Mesothelial cell of epicardium (in vitro differentiated cells): ENCODE data around the gene CACNA1H. TPM values are rescaled to one million over a fixed set of nuclear protein-coding genes. Genes with fewer than 3 reads are reported as not detected.

Source experiments
- DNase-seq, 2 experiments: peaks; one replicate each; pipeline ENCODE4 v3.0.0; 2021; ENCODE audit warnings: low spot score in 2 of 2; ENCODE audit not compliant: unreplicated experiment in 2 of 2
- H3K27ac Mint-ChIP-seq: 2 replicates; pipeline ENCODE4 v1.8.0; 2021; ENCODE audit warnings: mixed read lengths
- H3K27me3 Mint-ChIP-seq: 2 replicates; pipeline ENCODE4 v1.8.0; 2021; ENCODE audit warnings: low read depth, mixed read lengths
- H3K36me3 Mint-ChIP-seq: 2 replicates; pipeline ENCODE4 v1.8.0; 2021; ENCODE audit warnings: mixed read lengths
- H3K4me1 Mint-ChIP-seq: 2 replicates; pipeline ENCODE4 v1.8.0; 2021; ENCODE audit warnings: mixed read lengths
- H3K4me3 Mint-ChIP-seq: 2 replicates; pipeline ENCODE4 v1.8.0; 2021; ENCODE audit warnings: mild to moderate bottlenecking, moderate library complexity, mixed read lengths
- H3K9me3 Mint-ChIP-seq: 2 replicates; pipeline ENCODE4 v1.8.0; 2021; ENCODE audit warnings: mixed read lengths
- total RNA-seq: library from RNA; stranded (reverse); gene quantifications from 3 replicates; pipeline ENCODE4 v1.2.1, GENCODE V29; 2021
- TF ChIP-seq, protein P1 (sequence below): fragments of 200-600 bp; sonication (generic); IDR thresholded peaks from one replicate; pipeline ENCODE4 v1.5.0; 2021; ENCODE audit warnings: antibody characterized with exemption; ENCODE audit not compliant: unreplicated experiment

CACNA1H gene
- total RNA-seq, 1 donor from 2014 or later, result 41.8 TPM

DNA sequence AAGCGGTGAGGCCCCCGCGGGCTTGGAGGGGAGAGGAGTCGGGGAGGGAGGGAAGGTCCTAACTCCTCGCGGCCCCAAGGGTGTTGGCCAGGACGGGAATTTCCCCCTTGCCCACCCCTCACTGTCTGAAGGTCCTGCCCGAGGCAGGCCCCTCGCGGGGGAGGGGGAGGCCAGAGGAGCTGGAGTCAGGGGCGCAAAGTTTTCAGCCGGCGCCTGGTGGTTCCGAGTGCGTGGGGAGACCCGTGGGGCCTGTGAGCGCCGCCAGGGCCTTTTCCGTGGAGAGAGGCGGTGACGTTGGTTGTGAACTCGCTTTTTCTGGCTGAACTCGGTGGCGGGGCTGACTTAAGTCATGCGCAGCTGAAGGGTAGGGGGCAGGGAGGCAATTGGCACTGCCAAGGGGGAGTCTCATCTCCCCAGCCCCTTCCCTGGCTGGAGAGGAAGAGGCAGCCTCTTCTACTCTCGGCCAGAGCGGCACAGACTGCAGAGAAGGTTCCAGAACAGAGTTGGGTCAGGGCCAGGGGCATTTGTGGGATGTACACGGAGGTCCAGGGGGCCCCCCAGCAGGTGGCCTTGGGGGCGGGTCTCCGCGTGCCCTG, 1.5 kb downstream of the CACNA1H start:
- Mint-ChIP-seq H3K9me3 (no peaks in the 10 kb centered on the region), H3K36me3 (no peaks in the 10 kb centered on the region), H3K27me3 (peaks cover 32% of the 10 kb centered on the region), H3K4me1 (peaks cover 18% of the 10 kb centered on the region), H3K4me3 (peak overlapping the region; percentile 60), H3K27ac (peak overlapping the region; percentile 47)
- no peak for DNase-seq
- TF ChIP-seq, protein P1, sequence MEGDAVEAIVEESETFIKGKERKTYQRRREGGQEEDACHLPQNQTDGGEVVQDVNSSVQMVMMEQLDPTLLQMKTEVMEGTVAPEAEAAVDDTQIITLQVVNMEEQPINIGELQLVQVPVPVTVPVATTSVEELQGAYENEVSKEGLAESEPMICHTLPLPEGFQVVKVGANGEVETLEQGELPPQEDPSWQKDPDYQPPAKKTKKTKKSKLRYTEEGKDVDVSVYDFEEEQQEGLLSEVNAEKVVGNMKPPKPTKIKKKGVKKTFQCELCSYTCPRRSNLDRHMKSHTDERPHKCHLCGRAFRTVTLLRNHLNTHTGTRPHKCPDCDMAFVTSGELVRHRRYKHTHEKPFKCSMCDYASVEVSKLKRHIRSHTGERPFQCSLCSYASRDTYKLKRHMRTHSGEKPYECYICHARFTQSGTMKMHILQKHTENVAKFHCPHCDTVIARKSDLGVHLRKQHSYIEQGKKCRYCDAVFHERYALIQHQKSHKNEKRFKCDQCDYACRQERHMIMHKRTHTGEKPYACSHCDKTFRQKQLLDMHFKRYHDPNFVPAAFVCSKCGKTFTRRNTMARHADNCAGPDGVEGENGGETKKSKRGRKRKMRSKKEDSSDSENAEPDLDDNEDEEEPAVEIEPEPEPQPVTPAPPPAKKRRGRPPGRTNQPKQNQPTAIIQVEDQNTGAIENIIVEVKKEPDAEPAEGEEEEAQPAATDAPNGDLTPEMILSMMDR, result no peak

DNA sequence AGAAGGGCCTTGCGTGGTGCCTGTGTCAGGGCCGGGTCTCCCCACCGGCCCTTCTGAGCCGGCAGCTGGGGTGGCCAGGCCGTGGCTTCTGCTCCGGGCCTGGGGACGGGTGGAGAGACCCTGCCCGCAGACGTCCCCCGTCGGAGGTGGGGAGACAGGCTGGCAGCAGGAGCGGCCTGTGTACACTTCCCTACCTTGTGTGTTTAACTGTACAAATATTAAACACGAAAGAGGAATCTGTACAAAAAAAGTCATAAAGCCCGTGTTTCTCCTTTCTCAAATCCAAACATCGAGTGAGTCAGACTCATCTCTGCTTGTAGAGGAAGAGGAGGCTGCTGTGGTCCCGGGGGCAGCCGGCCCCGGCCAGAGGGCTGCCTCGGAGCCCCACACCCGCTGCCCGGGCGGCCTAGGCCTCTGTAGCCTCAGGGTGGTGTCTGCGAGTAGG, 2.0 kb downstream of the CACNA1H start:
- Mint-ChIP-seq H3K36me3 (no peaks in the 10 kb centered on the region), H3K27me3 (peaks cover 30% of the 10 kb centered on the region), H3K27ac (no peak overlapping the region), H3K9me3 (no peaks in the 10 kb centered on the region), H3K4me3 (peak overlapping the region; percentile 44), H3K4me1 (peaks cover 23% of the 10 kb centered on the region)
- TF ChIP-seq, protein P1, result no peak
- no peak for DNase-seq

DNA sequence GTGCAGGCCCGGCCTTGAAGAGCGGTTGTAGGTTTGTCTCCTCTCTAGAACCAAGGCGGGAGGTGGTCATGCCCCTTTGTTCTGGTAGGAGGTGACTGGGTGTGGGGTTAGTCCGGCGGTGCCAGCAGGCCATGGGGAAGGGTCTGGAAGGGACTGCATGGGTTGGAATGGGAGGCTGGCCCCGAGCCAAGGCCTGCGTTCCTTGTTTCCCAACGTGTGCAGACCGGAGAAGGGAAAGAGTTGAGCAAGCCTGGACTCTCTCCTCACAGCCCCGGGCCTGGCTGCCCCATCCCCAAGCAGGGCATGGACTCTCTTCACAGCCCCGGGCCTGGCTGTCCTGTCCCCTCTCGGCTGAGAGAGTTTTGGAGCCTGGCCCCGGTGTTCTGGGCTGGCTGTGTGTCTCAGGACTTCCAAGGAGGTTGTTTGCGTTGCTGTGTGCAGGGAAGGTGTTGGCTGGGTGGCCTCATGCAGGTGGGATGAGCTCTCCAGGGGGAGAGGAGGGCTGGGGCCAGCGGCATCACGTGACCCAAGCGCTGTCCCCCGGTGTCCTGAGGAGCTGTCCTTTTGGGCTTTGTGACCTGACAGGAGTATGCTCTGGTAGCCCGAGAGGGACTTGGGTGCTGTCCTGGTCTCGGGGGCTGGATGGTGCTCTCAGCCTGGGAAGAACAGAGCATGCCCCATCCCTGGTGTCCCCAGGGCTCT, 2.6 kb downstream of the CACNA1H start:
- H3K27ac Mint-ChIP-seq, result peak overlapping the region; percentile 30
- peak overlapping the region; percentile 44 for H3K4me3 Mint-ChIP-seq
- H3K4me1 Mint-ChIP-seq, result peaks cover 28% of the 10 kb centered on the region

DNA sequence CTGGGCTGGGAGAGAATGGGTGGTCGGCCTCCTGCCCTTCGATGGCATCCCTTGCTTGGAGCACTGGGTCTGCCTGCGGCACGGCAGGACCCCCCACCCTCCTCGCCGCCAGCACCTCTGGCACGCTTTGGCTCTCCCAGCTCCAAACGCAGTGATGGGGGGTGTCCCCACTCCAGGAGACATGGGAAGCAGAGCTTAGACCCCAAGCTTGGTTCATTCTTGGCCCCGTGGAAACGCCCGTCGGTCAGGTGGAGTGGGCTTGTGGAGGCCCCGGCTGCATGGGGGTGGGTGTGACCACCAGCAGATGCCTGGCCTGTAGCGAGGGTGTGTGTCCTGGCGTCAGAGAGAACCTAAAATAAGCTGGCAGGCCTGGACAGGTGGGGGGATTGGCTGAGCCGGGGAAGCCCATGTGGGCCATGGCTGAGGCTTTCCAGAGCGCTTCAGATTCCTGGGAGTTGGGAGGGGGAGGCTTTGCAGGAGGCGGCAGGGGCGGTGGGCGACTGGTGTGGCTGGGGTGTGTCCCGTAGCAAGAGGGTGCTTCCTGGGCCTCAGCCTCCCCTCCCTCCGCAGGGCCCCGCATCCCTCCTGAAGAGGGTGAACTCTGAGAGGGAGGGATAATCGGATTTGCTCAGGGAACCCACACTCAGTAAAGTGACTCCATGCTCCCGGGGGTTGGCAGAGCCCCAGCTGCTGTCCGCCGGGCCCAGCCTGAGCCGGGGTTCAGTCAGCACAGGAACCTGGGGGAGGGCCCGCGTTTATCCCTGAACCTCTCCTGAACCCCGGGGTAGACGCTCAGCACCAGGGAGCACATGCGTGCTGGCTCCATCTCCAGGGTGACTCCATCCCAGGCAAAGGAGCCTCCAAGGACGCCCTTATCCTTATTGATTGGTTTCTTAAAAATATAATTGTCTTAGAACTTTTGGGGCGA, 3.4 kb downstream of the CACNA1H start:
- H3K9me3 Mint-ChIP-seq, result no peaks in the 10 kb centered on the region
- H3K27ac Mint-ChIP-seq, result no peak overlapping the region
- H3K27me3 Mint-ChIP-seq, result peaks cover 24% of the 10 kb centered on the region
- DNase-seq, result no peak
- H3K4me3 Mint-ChIP-seq, result no peak overlapping the region
- H3K36me3 Mint-ChIP-seq, result no peaks in the 10 kb centered on the region
- peaks cover 28% of the 10 kb centered on the region for H3K4me1 Mint-ChIP-seq
- TF ChIP-seq, protein P1, result no peak

More for the DNA sequence above, 2.6 kb downstream of the CACNA1H start:
- peak in 1 of 2 experiments; percentile 60 for DNase-seq
- Mint-ChIP-seq H3K9me3 (no peaks in the 10 kb centered on the region), H3K27me3 (peaks cover 28% of the 10 kb centered on the region), H3K36me3 (no peaks in the 10 kb centered on the region)
- TF ChIP-seq, protein P1, result no peak

DNA sequence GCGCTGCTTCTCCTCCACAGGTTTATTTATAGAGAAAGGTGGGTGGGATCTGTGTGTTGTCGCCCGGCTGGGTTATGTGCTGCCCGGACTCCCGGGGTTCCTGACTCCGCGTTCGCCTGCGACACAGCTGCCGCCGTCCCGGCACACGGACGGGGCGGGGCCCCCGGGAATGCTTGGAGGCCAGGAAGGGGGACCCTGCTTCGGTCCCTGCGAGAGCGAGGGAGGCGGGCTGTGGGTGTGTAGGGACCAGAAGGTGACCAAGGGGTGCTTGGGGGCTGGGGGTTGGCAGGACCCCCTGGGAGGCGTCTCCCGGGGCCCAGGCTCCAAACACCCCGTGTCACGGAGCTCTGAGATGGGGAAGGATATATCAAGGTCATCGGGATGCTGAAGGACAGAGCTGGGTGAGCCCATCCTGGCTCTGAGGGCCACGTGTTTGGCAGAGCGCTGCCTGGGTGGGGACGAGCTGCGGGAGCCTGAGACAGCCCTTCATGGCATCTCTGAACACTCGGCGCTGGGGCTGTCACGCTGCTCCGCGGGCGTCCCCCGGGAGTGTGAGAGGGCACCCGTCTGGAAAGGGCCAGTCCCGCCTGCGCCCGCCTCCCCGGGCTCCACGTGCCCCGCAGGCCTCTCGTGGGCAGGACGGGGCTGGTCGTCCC, 4.2 kb downstream of the CACNA1H start:
- Mint-ChIP-seq H3K4me3 (no peak overlapping the region), H3K36me3 (no peaks in the 10 kb centered on the region), H3K27ac (no peak overlapping the region), H3K27me3 (peaks cover 23% of the 10 kb centered on the region), H3K9me3 (no peaks in the 10 kb centered on the region), H3K4me1 (peaks cover 28% of the 10 kb centered on the region)
- no peak for DNase-seq
- TF ChIP-seq, protein P1, result no peak
